IPS-11a (cell line): ENCODE data around the gene IFT27.

Experiments used
- H3K4me3 ChIP-seq: one replicate; pipeline ENCODE4 v1.5.1; 2013; ENCODE audit warnings: low read depth, low read length, control low read depth

IFT27 gene

DNA sequence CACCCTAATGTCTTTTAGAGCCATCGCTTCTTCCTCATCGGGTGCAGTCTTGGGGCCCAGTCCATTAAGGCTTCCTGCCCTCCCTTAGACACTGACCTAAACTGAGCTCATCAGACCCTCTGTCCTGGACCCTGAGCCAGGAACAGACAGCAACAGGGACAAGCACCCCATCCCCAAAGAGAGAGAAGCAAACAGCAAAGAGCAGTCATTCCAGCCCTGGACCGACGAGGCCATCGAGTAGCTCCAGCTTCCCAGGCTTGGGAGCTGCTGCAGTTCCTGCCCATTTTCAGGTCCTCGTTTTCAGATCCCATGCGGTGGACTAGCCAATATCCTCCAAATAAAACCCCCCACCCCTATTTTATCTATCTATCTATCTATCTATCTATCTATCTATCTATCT is 46.6 kb downstream of the IFT27 start:
- no peak overlapping the region for H3K4me3 ChIP-seq

DNA sequence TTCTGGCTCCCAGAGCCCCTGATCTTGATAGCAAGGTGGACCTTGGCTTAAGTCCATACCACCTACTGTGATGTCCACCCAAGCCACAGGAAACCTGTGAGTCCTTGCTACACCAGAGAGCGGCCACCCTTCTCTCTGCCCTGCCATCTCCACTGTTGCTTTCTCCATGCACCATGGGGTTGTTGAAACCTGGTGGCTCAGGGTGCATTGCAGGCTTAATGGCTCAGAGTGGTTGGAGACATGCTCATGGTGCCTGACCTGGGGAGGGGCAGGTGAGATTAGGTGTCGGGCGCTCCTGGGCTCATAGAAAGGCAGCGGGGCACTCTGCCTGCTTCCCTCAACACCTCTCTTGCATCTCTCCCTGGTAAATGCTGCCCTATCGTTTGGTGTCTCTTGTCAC is 47.4 kb downstream of the IFT27 start:
- H3K4me3 ChIP-seq: no peak overlapping the region

GRCh38 chr22:36727927-36728488 is 47.9 kb downstream of the IFT27 start:
- no peak overlapping the region for H3K4me3 ChIP-seq

DNA sequence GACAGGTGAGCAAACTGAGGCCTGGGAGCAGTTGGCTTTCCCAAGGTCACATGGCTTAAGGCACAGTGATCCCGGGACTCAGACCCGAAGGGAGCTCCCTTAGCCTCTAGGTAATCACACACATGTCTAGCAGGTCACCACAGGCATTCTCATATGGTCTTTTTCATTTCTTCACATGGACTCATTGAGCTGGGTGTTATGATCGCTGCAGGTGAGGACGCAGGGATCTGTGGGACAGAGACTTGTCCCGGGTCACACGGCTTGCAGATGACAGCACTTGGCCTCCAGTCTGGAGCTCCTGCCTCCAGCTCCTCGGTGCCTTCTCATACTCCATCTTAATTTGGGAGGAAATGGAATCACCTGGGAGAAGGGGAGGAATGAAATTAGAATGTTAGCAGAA is 48.8 kb downstream of the IFT27 start:
- no peak overlapping the region for H3K4me3 ChIP-seq

- no peak overlapping the region for H3K4me3 ChIP-seq
These were observed 49.9 kb downstream of the IFT27 start for GRCh38 chr22:36726007-36726380.

DNA sequence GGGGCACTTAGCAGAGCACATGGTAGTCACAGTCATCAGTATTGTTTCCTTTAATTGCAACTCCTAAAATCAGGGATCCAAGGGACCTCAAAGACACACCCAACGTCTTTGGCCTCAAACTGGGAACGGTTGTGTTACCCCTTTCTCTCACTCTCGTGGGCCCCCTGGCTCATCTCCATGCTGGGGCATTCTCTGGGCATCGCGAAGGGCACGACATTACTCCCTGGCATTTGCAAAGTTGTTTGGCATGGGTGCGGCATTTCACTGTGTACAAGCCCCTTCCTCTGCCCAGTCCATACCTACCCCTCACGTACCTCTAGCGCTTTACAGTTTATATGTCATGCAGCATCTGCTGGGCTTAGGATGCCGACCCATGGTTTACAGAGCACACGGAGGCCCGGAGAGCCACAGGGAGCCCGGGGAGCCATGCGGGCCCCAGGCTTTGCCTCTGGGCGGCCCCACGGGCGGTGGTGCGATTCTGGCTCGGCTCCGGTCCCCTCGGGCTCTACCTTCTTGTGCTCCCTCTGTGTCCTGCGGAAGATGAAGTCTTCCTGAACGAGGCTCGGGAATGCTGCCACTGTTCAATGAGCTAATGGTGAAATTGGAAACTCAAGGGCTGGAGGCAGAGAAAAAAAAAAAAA is 50.4 kb downstream of the IFT27 start:
- no peak overlapping the region for H3K4me3 ChIP-seq

- H3K4me3 ChIP-seq: no peak overlapping the region
These were observed 51.1 kb downstream of the IFT27 start for GRCh38 chr22:36724836-36725235.

DNA sequence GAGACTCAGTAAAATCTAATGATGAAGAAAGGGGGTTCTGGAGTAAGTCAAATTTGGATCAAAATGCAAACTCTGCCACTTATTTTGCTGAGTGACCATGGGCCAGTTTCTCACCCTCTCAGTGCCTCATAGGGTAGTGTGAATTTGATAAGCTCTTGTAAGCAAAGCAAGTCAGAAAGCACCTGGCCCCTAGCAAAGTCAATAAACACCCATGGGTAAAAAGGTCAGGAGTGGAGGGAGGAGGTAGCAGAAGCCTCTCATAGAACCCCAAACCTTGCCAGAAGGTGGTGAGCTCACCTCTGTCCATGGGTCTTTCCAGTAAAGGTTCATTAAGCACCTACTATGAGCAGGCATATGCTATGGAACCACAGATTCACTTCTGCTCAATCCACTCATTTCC is 53.9 kb downstream of the IFT27 start:
- no peak overlapping the region for H3K4me3 ChIP-seq

DNA sequence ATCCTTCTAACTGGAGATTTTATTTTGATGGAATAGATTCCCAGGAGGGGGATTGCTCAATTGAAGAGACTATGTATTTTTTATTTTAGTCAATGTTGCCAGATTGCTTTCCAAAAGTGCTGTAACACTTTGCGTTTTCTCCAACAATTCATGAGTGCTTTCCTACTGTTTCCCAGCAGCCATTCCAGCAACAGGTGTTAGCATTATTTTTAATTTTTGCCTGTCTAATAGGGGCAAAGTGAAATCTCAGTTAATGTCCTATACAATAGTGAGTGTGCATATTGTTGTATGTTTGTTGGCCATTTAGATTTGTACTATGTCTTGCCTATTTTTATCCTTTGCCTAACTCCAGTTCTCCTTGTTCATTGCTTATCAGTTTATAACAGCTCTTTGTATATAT is 60.3 kb downstream of the IFT27 start:
- H3K4me3 ChIP-seq: no peak overlapping the region

- H3K4me3 ChIP-seq: no peak overlapping the region
These were observed 61.8 kb downstream of the IFT27 start for GRCh38 chr22:36714110-36714509.

- H3K4me3 ChIP-seq: no peak overlapping the region
These were observed 62.5 kb downstream of the IFT27 start for GRCh38 chr22:36713436-36713835.
